Uterus (tissue), 4 donors: ENCODE measurements around the gene ZFAND4. TPM values are rescaled to one million over a fixed set of nuclear protein-coding genes. Genes with fewer than 3 reads are reported as not detected.
"Not testable (repeated sequence)": the region's sequence is repeated elsewhere in the genome, so short reads cannot be mapped to it uniquely, and the experiment has no call there.

Experiments
- DNase-seq, 2 donors: peaks; one replicate each; pipeline ENCODE4 v3.0.0-alpha.2; 2019 to 2020
- H3K27ac ChIP-seq, 2 donors: fragments of 200-600 bp; sonication (generic); 1 replicate in 1 of 2; 2 replicates in 1 of 2; pipeline ENCODE4 v1.5.1; 2016 to 2018
- H3K27me3 ChIP-seq, 2 donors: fragments of 200-600 bp; sonication (generic); one replicate each; pipeline ENCODE4 v1.5.1; 2018 to 2019; ENCODE audit warnings: control low read depth in 1 of 2
- H3K36me3 ChIP-seq, 2 donors: fragments of 200-600 bp; sonication (generic); one replicate each; pipeline ENCODE4 v1.5.1; 2019; ENCODE audit warnings: control low read depth in 1 of 2
- H3K4me1 ChIP-seq, 2 donors: fragments of 200-600 bp; sonication (generic); one replicate each; pipeline ENCODE4 v1.5.1; 2018 to 2019; ENCODE audit warnings: control low read depth in 1 of 2
- H3K4me3 ChIP-seq, 2 donors: fragments of 200-600 bp; sonication (generic); 1 replicate in 1 of 2; 2 replicates in 1 of 2; pipeline ENCODE4 v1.5.1; 2018 to 2019; ENCODE audit warnings: mild to moderate bottlenecking in 1 of 2
- H3K9me3 ChIP-seq, 2 donors: fragments of 200-600 bp; sonication (generic); one replicate each; pipeline ENCODE4 v1.5.1; 2019; ENCODE audit warnings: control low read depth in 1 of 2
- POLR2A ChIP-seq, 2 donors: fragments of 450-650 bp; IDR thresholded peaks; one replicate each; pipeline ENCODE4 v1.6.1; 2016; ENCODE audit warnings: antibody characterized with exemption in 2 of 2, mild to moderate bottlenecking in 1 of 2, moderate library complexity in 1 of 2
- intact Hi-C: fragments of 100-400 bp; cut with DNase I; formaldehyde crosslinking; loops from one replicate; pipeline ENCODE4 v1.15.1; 2023; ENCODE audit warnings: low total_unique reads
- total RNA-seq, 4 donors: library from RNA; depleted of rRNA in 3 of 4; stranded (reverse); fragments of >200 nt in 3 of 4; gene quantifications; one replicate each; pipeline versions ENCODE4 v1.1.0 to v1.2.4, GENCODE V29; 2014 to 2023
- TF ChIP-seq, protein P1 (sequence below), 4 experiments: fragments of 200-600 bp in 2 of 4; fragments of 450-650 bp in 2 of 4; sonication (generic) in 2 of 4; IDR thresholded peaks; one replicate each; pipeline ENCODE4 v1.5.1; 2016 to 2019; ENCODE audit warnings: antibody characterized with exemption in 4 of 4, mild to moderate bottlenecking in 2 of 4, moderate library complexity in 1 of 4
- donor health status: DM: yes; HTN: yes; CAD: no.

ZFAND4 gene
- total RNA-seq, 4 donors from 2014 or later = 6.1 to 22.5 (median 17.9) TPM

GRCh38 chr10:45602836-45603235 lies 69.7 kb downstream of the ZFAND4 start:
- no peak overlapping the region for H3K4me3 ChIP-seq
- intact Hi-C loops = no loop called here

DNA sequence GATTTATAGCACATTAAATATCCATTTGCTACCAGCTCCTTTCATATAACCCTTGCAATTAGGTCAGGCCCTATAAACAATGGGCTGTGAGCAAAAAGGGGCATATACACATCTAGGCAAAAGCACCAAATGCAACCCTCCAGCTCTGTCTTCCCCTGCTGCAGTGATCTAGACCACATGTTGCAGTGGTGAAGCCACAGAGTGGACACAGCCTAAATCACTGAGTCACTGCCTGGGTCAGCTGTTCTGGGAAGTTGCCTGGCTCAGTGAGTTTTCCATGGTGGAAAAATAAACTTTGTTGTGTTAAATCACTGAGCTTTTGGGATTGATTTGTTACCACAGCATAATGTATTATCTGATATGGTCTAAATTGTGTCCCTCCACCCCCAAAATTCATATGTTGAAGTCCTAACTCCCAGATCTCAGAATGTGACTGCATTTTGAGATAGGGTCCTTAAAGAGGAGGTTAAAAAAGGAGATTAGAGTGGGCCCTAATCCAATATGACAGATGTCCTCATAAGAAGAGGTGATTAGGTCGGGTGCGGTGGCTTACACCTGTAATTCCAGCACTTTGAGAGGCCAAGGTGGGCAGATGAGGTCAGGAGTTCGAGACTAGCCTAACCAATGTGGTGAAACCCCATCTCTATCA lies 70.4 kb downstream of the ZFAND4 start:
- Histone ChIP-seq H3K4me3 (no peak overlapping the region), H3K27me3 (no peaks in the 10 kb centered on the region), H3K27ac (no peak overlapping the region), H3K9me3 (no peaks in the 10 kb centered on the region), H3K36me3 (no peaks in the 10 kb centered on the region), H3K4me1 (no peaks in the 10 kb centered on the region)
- TF ChIP-seq POLR2A (IDR thresholded peaks at IDR 0.05) = no peak
- TF ChIP-seq, protein P1, sequence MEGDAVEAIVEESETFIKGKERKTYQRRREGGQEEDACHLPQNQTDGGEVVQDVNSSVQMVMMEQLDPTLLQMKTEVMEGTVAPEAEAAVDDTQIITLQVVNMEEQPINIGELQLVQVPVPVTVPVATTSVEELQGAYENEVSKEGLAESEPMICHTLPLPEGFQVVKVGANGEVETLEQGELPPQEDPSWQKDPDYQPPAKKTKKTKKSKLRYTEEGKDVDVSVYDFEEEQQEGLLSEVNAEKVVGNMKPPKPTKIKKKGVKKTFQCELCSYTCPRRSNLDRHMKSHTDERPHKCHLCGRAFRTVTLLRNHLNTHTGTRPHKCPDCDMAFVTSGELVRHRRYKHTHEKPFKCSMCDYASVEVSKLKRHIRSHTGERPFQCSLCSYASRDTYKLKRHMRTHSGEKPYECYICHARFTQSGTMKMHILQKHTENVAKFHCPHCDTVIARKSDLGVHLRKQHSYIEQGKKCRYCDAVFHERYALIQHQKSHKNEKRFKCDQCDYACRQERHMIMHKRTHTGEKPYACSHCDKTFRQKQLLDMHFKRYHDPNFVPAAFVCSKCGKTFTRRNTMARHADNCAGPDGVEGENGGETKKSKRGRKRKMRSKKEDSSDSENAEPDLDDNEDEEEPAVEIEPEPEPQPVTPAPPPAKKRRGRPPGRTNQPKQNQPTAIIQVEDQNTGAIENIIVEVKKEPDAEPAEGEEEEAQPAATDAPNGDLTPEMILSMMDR (IDR thresholded peaks at IDR 0.05) = no peak
- intact Hi-C loops = no loop called here
- no peak for DNase-seq

More at GRCh38 chr10:45602836-45603235, 69.7 kb downstream of the ZFAND4 start:
- H3K4me1 ChIP-seq = no peaks in the 10 kb centered on the region
- no peak for TF ChIP-seq POLR2A (IDR thresholded peaks at IDR 0.05)
- TF ChIP-seq, protein P1 (IDR thresholded peaks at IDR 0.05) = no peak
- no peaks in the 10 kb centered on the region for H3K36me3 ChIP-seq
- no peaks in the 10 kb centered on the region for H3K27me3 ChIP-seq
- H3K27ac ChIP-seq = no peak overlapping the region
- H3K9me3 ChIP-seq = no peaks in the 10 kb centered on the region
- DNase-seq = no peak

- not testable (repeated sequence) for DNase-seq, H3K9me3 ChIP-seq
These were observed 71.2 kb downstream of the ZFAND4 start for GRCh38 chr10:45601254-45601930.

DNA sequence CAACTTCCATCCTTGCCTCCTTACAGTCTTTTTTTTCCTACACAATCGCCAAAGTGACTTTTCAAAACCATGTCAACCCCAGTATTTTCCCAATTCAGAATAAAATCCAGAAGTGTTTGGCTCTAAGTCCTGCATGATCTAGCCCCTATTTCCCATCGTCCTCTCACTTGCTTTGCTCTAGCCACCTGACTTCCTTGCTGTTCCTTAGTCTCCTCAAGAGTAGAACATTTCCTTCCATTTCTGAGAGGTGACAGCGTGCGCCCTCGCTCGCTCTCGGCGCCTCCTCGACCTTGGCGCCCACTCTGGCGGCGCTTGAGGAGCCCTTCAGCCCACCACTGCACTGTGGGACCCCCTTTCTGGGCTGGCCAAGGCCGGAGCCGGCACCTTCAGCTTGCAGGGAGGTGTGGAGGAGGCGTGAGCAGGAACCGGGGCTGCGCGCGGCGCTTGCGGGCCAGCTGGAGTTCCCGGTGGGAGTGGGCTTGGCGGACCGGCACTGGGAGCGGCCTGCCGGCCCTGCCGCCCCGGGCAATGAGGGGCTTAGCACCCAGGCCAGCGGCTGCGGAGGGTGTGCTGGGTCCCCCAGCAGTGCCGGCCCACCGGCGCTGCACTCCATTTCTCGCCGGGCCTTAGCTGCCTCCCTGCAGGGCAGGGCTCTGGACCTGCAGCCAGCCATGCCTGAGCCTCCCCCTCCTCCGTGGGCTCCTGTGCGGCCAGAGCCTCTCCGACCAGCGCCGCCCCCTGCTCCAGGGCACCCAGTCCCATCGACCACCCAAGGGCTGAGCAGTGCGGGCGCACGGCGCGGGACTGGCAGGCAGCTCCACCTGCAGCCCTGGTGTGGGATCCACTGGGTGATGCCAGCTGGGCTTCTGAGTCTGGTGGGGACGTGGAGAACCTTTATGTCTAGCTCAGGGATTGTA lies 72.0 kb downstream of the ZFAND4 start:
- DNase-seq, H3K36me3 ChIP-seq, H3K4me1 ChIP-seq, H3K4me3 ChIP-seq, intact Hi-C loops, H3K27ac ChIP-seq, H3K9me3 ChIP-seq, H3K27me3 ChIP-seq: not testable (repeated sequence)

More at GRCh38 chr10:45601254-45601930, 71.2 kb downstream of the ZFAND4 start:
- H3K36me3 ChIP-seq, intact Hi-C loops, H3K4me1 ChIP-seq, H3K4me3 ChIP-seq, H3K27ac ChIP-seq, H3K27me3 ChIP-seq: not testable (repeated sequence)

- Histone ChIP-seq H3K27me3 (no peaks in the 10 kb centered on the region), H3K4me1 (no peaks in the 10 kb centered on the region), H3K9me3 (no peaks in the 10 kb centered on the region), H3K4me3 (no peak overlapping the region), H3K36me3 (no peaks in the 10 kb centered on the region), H3K27ac (no peak overlapping the region)
- no peak for DNase-seq
- intact Hi-C loops = no loop called here
- TF ChIP-seq POLR2A (IDR thresholded peaks at IDR 0.05) = no peak
- TF ChIP-seq, protein P1 (IDR thresholded peaks at IDR 0.05) = no peak
These were observed 72.9 kb downstream of the ZFAND4 start for GRCh38 chr10:45599646-45600045.
